Tibial nerve (tissue), 3 donors: Measurements from ENCODE around the gene JPH2.

Experiments
- POLR2A ChIP-seq, 2 donors: fragments of 450-650 bp; IDR thresholded peaks; one replicate each; pipeline ENCODE4 v1.6.1; 2017; ENCODE audit warnings: antibody characterized with exemption in 2 of 2, mild to moderate bottlenecking in 2 of 2, moderate library complexity in 2 of 2
- TF ChIP-seq, protein P1 (sequence below), 5 experiments: fragments of 200-600 bp in 3 of 5; fragments of 450-650 bp in 2 of 5; sonication (generic) in 3 of 5; IDR thresholded peaks; one replicate each; pipeline ENCODE4 v1.5.1; 2016 to 2019; ENCODE audit warnings: antibody characterized with exemption in 5 of 5, mild to moderate bottlenecking in 3 of 5, moderate library complexity in 2 of 5

DNA sequence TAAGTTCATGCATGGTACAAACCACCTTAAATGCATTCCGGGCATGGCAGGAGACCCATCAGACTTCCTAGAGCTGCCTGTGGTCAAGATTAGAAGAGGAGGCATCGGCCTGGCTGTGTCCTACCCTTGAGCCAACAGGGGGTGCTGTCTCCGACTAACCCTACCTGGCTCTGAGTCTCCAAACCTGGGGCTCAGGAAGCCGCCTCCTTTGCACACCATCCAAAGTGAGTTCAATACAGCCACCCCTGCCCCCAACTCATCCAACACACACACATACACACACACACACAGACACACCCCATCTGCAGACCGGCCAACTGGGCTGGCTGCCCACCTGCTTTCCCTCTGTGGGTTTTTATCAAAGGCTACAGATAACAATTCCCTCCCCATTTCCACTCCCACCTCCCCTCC lies 77.0 kb downstream of the JPH2 start:
- TF ChIP-seq, protein P1, sequence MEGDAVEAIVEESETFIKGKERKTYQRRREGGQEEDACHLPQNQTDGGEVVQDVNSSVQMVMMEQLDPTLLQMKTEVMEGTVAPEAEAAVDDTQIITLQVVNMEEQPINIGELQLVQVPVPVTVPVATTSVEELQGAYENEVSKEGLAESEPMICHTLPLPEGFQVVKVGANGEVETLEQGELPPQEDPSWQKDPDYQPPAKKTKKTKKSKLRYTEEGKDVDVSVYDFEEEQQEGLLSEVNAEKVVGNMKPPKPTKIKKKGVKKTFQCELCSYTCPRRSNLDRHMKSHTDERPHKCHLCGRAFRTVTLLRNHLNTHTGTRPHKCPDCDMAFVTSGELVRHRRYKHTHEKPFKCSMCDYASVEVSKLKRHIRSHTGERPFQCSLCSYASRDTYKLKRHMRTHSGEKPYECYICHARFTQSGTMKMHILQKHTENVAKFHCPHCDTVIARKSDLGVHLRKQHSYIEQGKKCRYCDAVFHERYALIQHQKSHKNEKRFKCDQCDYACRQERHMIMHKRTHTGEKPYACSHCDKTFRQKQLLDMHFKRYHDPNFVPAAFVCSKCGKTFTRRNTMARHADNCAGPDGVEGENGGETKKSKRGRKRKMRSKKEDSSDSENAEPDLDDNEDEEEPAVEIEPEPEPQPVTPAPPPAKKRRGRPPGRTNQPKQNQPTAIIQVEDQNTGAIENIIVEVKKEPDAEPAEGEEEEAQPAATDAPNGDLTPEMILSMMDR (IDR thresholded peaks at IDR 0.05), result no peak
- TF ChIP-seq POLR2A (IDR thresholded peaks at IDR 0.05), result no peak
